H9 (cell line): ENCODE measurements around the gene CFAP73. TPM values are rescaled to one million over a fixed set of nuclear protein-coding genes. Genes with fewer than 3 reads are reported as not detected.

Experiments
- DNase-seq: peaks from one replicate; pipeline ENCODE4 v3.0.0-alpha.2; 2017
- H2AFZ ChIP-seq: one replicate; pipeline ENCODE4 v1.6.1; 2013; ENCODE audit warnings: mild to moderate bottlenecking, low read length, control low read depth, moderate library complexity
- H2AK5ac ChIP-seq: 2 replicates; pipeline ENCODE4 v1.6.1; 2013; ENCODE audit warnings: low read length, control low read depth, mixed read lengths; ENCODE audit not compliant: insufficient read length
- H2BK120ac ChIP-seq: one replicate; pipeline ENCODE4 v1.6.1; 2013; ENCODE audit warnings: low read depth, mild to moderate bottlenecking, low read length, control low read depth, inconsistent platforms; ENCODE audit not compliant: poor library complexity, severe bottlenecking
- H2BK12ac ChIP-seq: 2 replicates; pipeline ENCODE4 v1.6.1; 2013; ENCODE audit warnings: low read length, control low read depth, mixed read lengths, low read depth; ENCODE audit not compliant: insufficient read length
- H2BK15ac ChIP-seq: 2 replicates; pipeline ENCODE4 v1.6.1; 2013; ENCODE audit warnings: low read depth, low read length, control low read depth
- H2BK20ac ChIP-seq: one replicate; pipeline ENCODE4 v1.6.1; 2013; ENCODE audit warnings: low read depth, mild to moderate bottlenecking, low read length, control low read depth, inconsistent platforms; ENCODE audit not compliant: poor library complexity, severe bottlenecking
- H2BK5ac ChIP-seq: 2 replicates; pipeline ENCODE4 v1.6.1; 2013; ENCODE audit warnings: low read length, control low read depth, mixed read lengths; ENCODE audit not compliant: insufficient read length
- H3K14ac ChIP-seq: 2 replicates; pipeline ENCODE4 v1.6.1; 2013; ENCODE audit warnings: low read length, control low read depth; ENCODE audit not compliant: insufficient read depth
- H3K18ac ChIP-seq: 2 replicates; pipeline ENCODE4 v1.6.1; 2013; ENCODE audit warnings: low read depth, mild to moderate bottlenecking, mixed read lengths, low read length, control low read depth; ENCODE audit not compliant: insufficient read length
- H3K23ac ChIP-seq: 2 replicates; pipeline ENCODE4 v1.6.1; 2013; ENCODE audit warnings: low read length, control low read depth, mixed read lengths, low read depth; ENCODE audit not compliant: insufficient read length
- H3K23me2 ChIP-seq: 2 replicates; pipeline ENCODE4 v1.6.1; 2013; ENCODE audit warnings: low read depth, mild to moderate bottlenecking, mixed read lengths, low read length, control low read depth; ENCODE audit not compliant: insufficient read length, poor library complexity, severe bottlenecking
- H3K27ac ChIP-seq: 2 replicates; pipeline ENCODE4 v1.5.1; 2013; ENCODE audit warnings: low read length, control low read depth, mixed read lengths, low read depth; ENCODE audit not compliant: insufficient read length
- H3K27me3 ChIP-seq: 2 replicates; pipeline ENCODE4 v1.6.1; 2013; ENCODE audit warnings: low read length, control low read depth, inconsistent platforms; ENCODE audit not compliant: insufficient read depth
- H3K4ac ChIP-seq: 2 replicates; pipeline ENCODE4 v1.6.1; 2013; ENCODE audit warnings: low read depth, mild to moderate bottlenecking, control low read depth, inconsistent platforms, low read length, moderate library complexity
- H3K4me1 ChIP-seq: 2 replicates; pipeline ENCODE4 v1.6.1; 2013; ENCODE audit warnings: low read length, control low read depth, inconsistent platforms; ENCODE audit not compliant: insufficient read depth
- H3K4me2 ChIP-seq: 2 replicates; pipeline ENCODE4 v1.6.1; 2013; ENCODE audit warnings: low read length, control low read depth, mixed read lengths; ENCODE audit not compliant: insufficient read length, insufficient read depth
- H3K56ac ChIP-seq: 2 replicates; pipeline ENCODE4 v1.6.1; 2013; ENCODE audit warnings: low read depth, mild to moderate bottlenecking, mixed read lengths, low read length, control low read depth; ENCODE audit not compliant: insufficient read length
- H3K79me1 ChIP-seq: 2 replicates; pipeline ENCODE4 v1.6.1; 2013; ENCODE audit warnings: low read depth, mild to moderate bottlenecking, moderate library complexity, low read length, control low read depth, inconsistent platforms; ENCODE audit not compliant: insufficient read depth, poor library complexity, severe bottlenecking
- H3K79me2 ChIP-seq: 2 replicates; pipeline ENCODE4 v1.6.1; 2013; ENCODE audit warnings: low read length, control low read depth, inconsistent platforms; ENCODE audit not compliant: insufficient read depth
- H3K9ac ChIP-seq: 2 replicates; pipeline ENCODE4 v1.6.1; 2013; ENCODE audit warnings: low read length, control low read depth, mixed read lengths; ENCODE audit not compliant: insufficient read length; ENCODE audit errors: extremely low read depth
- H3K9me3 ChIP-seq: one replicate; pipeline ENCODE4 v1.6.1; 2013; ENCODE audit warnings: low read depth, low read length, inconsistent platforms; ENCODE audit not compliant: control insufficient read depth
- H3T11ph ChIP-seq: one replicate; pipeline ENCODE4 v1.6.1; 2013; ENCODE audit warnings: mild to moderate bottlenecking, low read length, control low read depth, inconsistent platforms
- H4K20me1 ChIP-seq: one replicate; pipeline ENCODE4 v1.6.1; 2013; ENCODE audit not compliant: control insufficient read depth, insufficient read length, insufficient read depth
- H4K5ac ChIP-seq: 2 replicates; pipeline ENCODE4 v1.6.1; 2013; ENCODE audit warnings: low read depth, mild to moderate bottlenecking, mixed read lengths, low read length, control low read depth; ENCODE audit not compliant: insufficient read length
- H4K8ac ChIP-seq: replicated peaks from 2 replicates; pipeline ENCODE4 v1.6.1; 2013; ENCODE audit warnings: low read length, control low read depth, mixed read lengths, low read depth; ENCODE audit not compliant: insufficient read length
- H4K91ac ChIP-seq: 2 replicates; pipeline ENCODE4 v1.6.1; 2013; ENCODE audit warnings: low read depth, mild to moderate bottlenecking, moderate library complexity, mixed read lengths, low read length, control low read depth; ENCODE audit not compliant: insufficient read length
- H3K27ac Mint-ChIP-seq, 3 experiments: 2 replicates in 2 of 3; 3 replicates in 1 of 3; pipeline ENCODE4 v1.8.0; 2020 to 2021; ENCODE audit warnings: mixed read lengths in 3 of 3, mild to moderate bottlenecking in 1 of 3, moderate library complexity in 1 of 3
- H3K27me3 Mint-ChIP-seq: 2 replicates; pipeline ENCODE4 v1.8.0; 2021; ENCODE audit warnings: low read depth, mild to moderate bottlenecking, moderate library complexity, mixed read lengths
- H3K36me3 Mint-ChIP-seq, 3 experiments: 2 replicates in 2 of 3; 3 replicates in 1 of 3; pipeline ENCODE4 v1.8.0; 2020 to 2021; ENCODE audit warnings: low read depth in 3 of 3, mixed read lengths in 3 of 3; ENCODE audit not compliant: insufficient read depth in 1 of 3
- H3K4me1 Mint-ChIP-seq, 2 experiments: 2 replicates each; pipeline ENCODE4 v1.8.0; 2020; ENCODE audit warnings: mixed read lengths in 2 of 2
- H3K4me3 Mint-ChIP-seq, 2 experiments: 2 replicates in 1 of 2; 3 replicates in 1 of 2; pipeline ENCODE4 v1.8.0; 2020 to 2021; ENCODE audit warnings: mild to moderate bottlenecking in 2 of 2, mixed read lengths in 2 of 2, moderate library complexity in 1 of 2
- H3K9me3 Mint-ChIP-seq, 2 experiments: 2 replicates in 1 of 2; 3 replicates in 1 of 2; pipeline ENCODE4 v1.8.0; 2020; ENCODE audit warnings: mild to moderate bottlenecking in 2 of 2, mixed read lengths in 2 of 2, moderate library complexity in 1 of 2
- WGBS: extraction: QIAGEN DNeasy Blood & Tissue Kit; methylation state at CpG from one replicate; pipeline ENCODE4 v1.1.7; 2013; ENCODE audit warnings: missing lambda C conversion rate, low lambda C conversion rate, mixed read lengths; ENCODE audit not compliant: insufficient read length; ENCODE audit errors: extremely low coverage; 5-methylcytosine and 5-hydroxymethylcytosine counted together
- total RNA-seq: library from RNA; stranded (reverse); gene quantifications from 2 replicates; pipeline ENCODE4 v1.2.1, GENCODE V29; 2021
- TF ChIP-seq, protein P1 (sequence below): fragments of 200-600 bp; sonication (generic); conservative IDR thresholded peaks from 3 replicates; pipeline ENCODE4 v1.8.0; 2021; ENCODE audit warnings: antibody characterized with exemption, mild to moderate bottlenecking

CFAP73 gene
- total RNA-seq, 1 experiment from 2014 or later: not detected

DNA sequence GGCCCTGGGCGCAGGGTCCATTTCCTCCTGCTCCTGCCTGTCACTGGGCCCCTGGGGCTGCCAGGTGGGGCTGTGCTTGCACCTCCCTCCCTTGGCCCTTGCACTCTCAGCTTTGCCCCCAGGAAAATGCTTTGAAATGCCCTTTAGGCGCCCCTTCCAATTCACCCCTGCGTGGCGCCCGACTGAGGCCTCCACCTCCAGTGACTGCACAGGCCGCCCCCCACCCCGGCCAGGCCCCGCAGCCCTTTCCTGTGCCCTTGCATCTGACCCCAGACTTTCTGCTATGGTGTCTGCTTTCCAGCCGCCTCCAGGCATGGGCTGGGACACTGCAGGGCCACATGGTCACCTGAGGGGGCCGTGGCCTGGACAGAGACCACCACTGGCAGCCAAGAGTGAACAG, 18.3 kb downstream of the CFAP73 start:
- TF ChIP-seq, protein P1, sequence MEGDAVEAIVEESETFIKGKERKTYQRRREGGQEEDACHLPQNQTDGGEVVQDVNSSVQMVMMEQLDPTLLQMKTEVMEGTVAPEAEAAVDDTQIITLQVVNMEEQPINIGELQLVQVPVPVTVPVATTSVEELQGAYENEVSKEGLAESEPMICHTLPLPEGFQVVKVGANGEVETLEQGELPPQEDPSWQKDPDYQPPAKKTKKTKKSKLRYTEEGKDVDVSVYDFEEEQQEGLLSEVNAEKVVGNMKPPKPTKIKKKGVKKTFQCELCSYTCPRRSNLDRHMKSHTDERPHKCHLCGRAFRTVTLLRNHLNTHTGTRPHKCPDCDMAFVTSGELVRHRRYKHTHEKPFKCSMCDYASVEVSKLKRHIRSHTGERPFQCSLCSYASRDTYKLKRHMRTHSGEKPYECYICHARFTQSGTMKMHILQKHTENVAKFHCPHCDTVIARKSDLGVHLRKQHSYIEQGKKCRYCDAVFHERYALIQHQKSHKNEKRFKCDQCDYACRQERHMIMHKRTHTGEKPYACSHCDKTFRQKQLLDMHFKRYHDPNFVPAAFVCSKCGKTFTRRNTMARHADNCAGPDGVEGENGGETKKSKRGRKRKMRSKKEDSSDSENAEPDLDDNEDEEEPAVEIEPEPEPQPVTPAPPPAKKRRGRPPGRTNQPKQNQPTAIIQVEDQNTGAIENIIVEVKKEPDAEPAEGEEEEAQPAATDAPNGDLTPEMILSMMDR: no peak

More for the DNA sequence above, 18.3 kb downstream of the CFAP73 start:
- Histone ChIP-seq H2BK20ac (no peak overlapping the region), H3T11ph (no peak overlapping the region), H2AK5ac (no peak overlapping the region), H4K91ac (no peak overlapping the region), H3K23me2 (no peaks in the 10 kb centered on the region), H2BK15ac (no peak overlapping the region), H4K8ac (no peak overlapping the region), H3K9ac (no peak overlapping the region), H2BK5ac (no peak overlapping the region), H2BK120ac (no peak overlapping the region), H3K27ac (no peak overlapping the region), H3K18ac (no peak overlapping the region), H3K27me3 (no peaks in the 10 kb centered on the region), H3K9me3 (no peaks in the 10 kb centered on the region), H4K20me1 (no peaks in the 10 kb centered on the region), H3K79me1 (no peaks in the 10 kb centered on the region), H3K56ac (no peak overlapping the region), H3K4me2 (no peak overlapping the region), H2BK12ac (no peak overlapping the region), H3K4ac (no peak overlapping the region), H3K4me1 (no peaks in the 10 kb centered on the region), H3K14ac (no peak overlapping the region), H4K5ac (no peak overlapping the region), H3K23ac (no peak overlapping the region), H2AFZ (no peak overlapping the region), H3K79me2 (no peaks in the 10 kb centered on the region)
- Mint-ChIP-seq H3K27me3 (no peaks in the 10 kb centered on the region), H3K4me3 (no peak overlapping the region), H3K4me1 (peaks cover 0 to 9% of the 10 kb centered on the region in 2 experiments; a peak in 2 of 4 replicates), H3K36me3 (peaks cover 35 to 76% (median 74%) of the 10 kb centered on the region in 3 experiments; a peak in 6 of 7 replicates), H3K9me3 (no peaks in the 10 kb centered on the region), H3K27ac (no peak overlapping the region)
- DNase-seq: no peak
- no CpG with 5 or more reads among the region's 10 CpGs for WGBS
